IMR-90 (cell line): ENCODE results near the gene SH2D1B. TPM values are rescaled to one million over a fixed set of nuclear protein-coding genes. Genes with fewer than 3 reads are reported as not detected.

Experiments
- ATAC-seq: fragments of 200-7000 bp; cut with Tn5 transposase; 2 replicates; pipeline ENCODE4 v1.9.1; 2020; ENCODE audit warnings: low read depth, mild to moderate bottlenecking, moderate library complexity
- BruUV-seq: library from RNA; stranded (reverse); fragments of 400-500 nt; replicated peaks from 2 replicates; lab custom pipeline; 2021; lab: Mats Ljungman, UMichigan
- CTCF ChIA-PET: fragments of 300-600 bp; formaldehyde crosslinking; extraction: SDS; loops from one replicate; lab custom pipeline; 2021; ENCODE audit warnings: antibody characterized with exemption; lab: Yijun Ruan, JAX
- POLR2A ChIA-PET: fragments of 300-600 bp; sonication (Branson Sonifier 250); formaldehyde crosslinking; loops from one replicate; lab custom pipeline; 2022; ENCODE audit warnings: antibody characterized with exemption; ENCODE audit not compliant: unreplicated experiment; lab: Charles Lee
- DNase-seq: peaks from one replicate; pipeline ENCODE4 v3.0.0; 2013
- H2AFZ ChIP-seq: replicated peaks from 2 replicates; pipeline ENCODE3; 2013; ENCODE audit warnings: low read length, mild to moderate bottlenecking; ENCODE audit not compliant: poor library complexity
- H2AK5ac ChIP-seq: 2 replicates; pipeline ENCODE4 v1.6.1; 2013; ENCODE audit warnings: low read depth, low read length, inconsistent platforms
- H2AK9ac ChIP-seq: replicated peaks from 2 replicates; pipeline ENCODE3; 2013; ENCODE audit warnings: mild to moderate bottlenecking, low read depth, low read length, moderate library complexity; ENCODE audit not compliant: poor library complexity
- H2BK120ac ChIP-seq: 2 replicates; pipeline ENCODE4 v1.6.1; 2013; ENCODE audit warnings: low read depth, low read length, inconsistent platforms
- H2BK15ac ChIP-seq: 3 replicates; pipeline ENCODE4 v1.6.1; 2013; ENCODE audit warnings: low read depth, low read length, inconsistent platforms
- H2BK20ac ChIP-seq: 2 replicates; pipeline ENCODE4 v1.6.1; 2013; ENCODE audit warnings: low read depth, mild to moderate bottlenecking, inconsistent platforms, low read length, moderate library complexity
- H2BK5ac ChIP-seq: 2 replicates; pipeline ENCODE4 v1.6.1; 2013; ENCODE audit warnings: mild to moderate bottlenecking, low read depth, low read length, inconsistent platforms; ENCODE audit not compliant: poor library complexity, severe bottlenecking
- H3K14ac ChIP-seq: replicated peaks from 2 replicates; pipeline ENCODE4 v1.6.1; 2013; ENCODE audit warnings: low read depth, low read length, inconsistent platforms
- H3K18ac ChIP-seq: 2 replicates; pipeline ENCODE4 v1.6.1; 2013; ENCODE audit warnings: low read depth, low read length, control low read depth
- H3K23ac ChIP-seq: 2 replicates; pipeline ENCODE4 v1.6.1; 2013; ENCODE audit warnings: low read depth, low read length, inconsistent platforms
- H3K27ac ChIP-seq: 2 replicates; pipeline ENCODE4 v1.5.1; 2013; ENCODE audit warnings: mild to moderate bottlenecking, control low read depth, low read length; ENCODE audit not compliant: insufficient read depth
- H3K27me3 ChIP-seq: 2 replicates; pipeline ENCODE4 v1.6.1; 2013; ENCODE audit warnings: low read length; ENCODE audit not compliant: control insufficient read depth, insufficient read depth
- H3K36me3 ChIP-seq: 2 replicates; pipeline ENCODE4 v1.6.1; 2013; ENCODE audit warnings: low read length, mixed read lengths; ENCODE audit not compliant: control insufficient read depth, insufficient read depth
- H3K4ac ChIP-seq: 2 replicates; pipeline ENCODE4 v1.6.1; 2013; ENCODE audit warnings: low read depth, low read length, inconsistent platforms
- H3K4me1 ChIP-seq: 2 replicates; pipeline ENCODE4 v1.6.1; 2013; ENCODE audit warnings: low read length, mixed read lengths; ENCODE audit not compliant: control insufficient read depth, insufficient read depth
- H3K4me2 ChIP-seq: 2 replicates; pipeline ENCODE4 v1.6.1; 2013; ENCODE audit warnings: low read depth, mild to moderate bottlenecking, control low read depth, low read length, moderate library complexity
- H3K4me3 ChIP-seq: 2 replicates; pipeline ENCODE4 v1.5.1; 2013; ENCODE audit warnings: low read depth, mild to moderate bottlenecking, control low read depth, low read length, moderate library complexity; ENCODE audit not compliant: insufficient read depth
- H3K56ac ChIP-seq: 2 replicates; pipeline ENCODE4 v1.6.1; 2013; ENCODE audit warnings: low read length, inconsistent platforms; ENCODE audit not compliant: insufficient read depth; ENCODE audit errors: extremely low read depth
- H3K79me1 ChIP-seq, 2 experiments: 2 replicates each; pipeline ENCODE4 v1.6.1; 2013; ENCODE audit warnings: low read length in 2 of 2, inconsistent platforms in 1 of 2, low read depth in 1 of 2
- H3K9ac ChIP-seq: 2 replicates; pipeline ENCODE4 v1.6.1; 2013; ENCODE audit warnings: low read depth, low read length, control low read depth
- H3K9me1 ChIP-seq: 2 replicates; pipeline ENCODE4 v1.6.1; 2013; ENCODE audit warnings: low read length, inconsistent platforms; ENCODE audit not compliant: insufficient read depth
- H3K9me3 ChIP-seq: 2 replicates; pipeline ENCODE4 v1.6.1; 2013; ENCODE audit warnings: low read length; ENCODE audit not compliant: control insufficient read depth, insufficient read depth
- H4K20me1 ChIP-seq: 2 replicates; pipeline ENCODE4 v1.6.1; 2013; ENCODE audit warnings: low read length, inconsistent platforms; ENCODE audit not compliant: insufficient read depth
- H4K5ac ChIP-seq: 2 replicates; pipeline ENCODE4 v1.6.1; 2013; ENCODE audit warnings: mild to moderate bottlenecking, low read depth, low read length, control low read depth
- H4K8ac ChIP-seq, 2 experiments: 2 replicates each; pipeline ENCODE4 v1.6.1; 2013; ENCODE audit warnings: low read depth in 2 of 2, low read length in 2 of 2, control low read depth in 1 of 2, inconsistent platforms in 1 of 2
- H4K91ac ChIP-seq: 2 replicates; pipeline ENCODE4 v1.6.1; 2013; ENCODE audit warnings: low read depth, low read length, inconsistent platforms; ENCODE audit not compliant: insufficient read depth
- BHLHE40 ChIP-seq: fragments of 150-350 bp; IDR thresholded peaks from 2 replicates; pipeline ENCODE4 v1.6.1; 2016; ENCODE audit warnings: mild to moderate bottlenecking, low read depth, low read length
- CEBPB ChIP-seq: IDR thresholded peaks from 2 replicates; pipeline ENCODE4 v1.6.1; 2012; ENCODE audit warnings: low read depth, low read length, improper control_type of control experiment
- CHD1 ChIP-seq: IDR thresholded peaks from 2 replicates; pipeline ENCODE4 v1.6.1; 2012; ENCODE audit warnings: low read depth, low read length, improper control_type of control experiment
- CTCF ChIP-seq: conservative IDR thresholded peaks from 2 replicates; pipeline ENCODE4 v1.5.1; 2012; ENCODE audit warnings: mild to moderate bottlenecking, low read depth, low read length, improper control_type of control experiment
- ELK1 ChIP-seq: fragments of 150-350 bp; IDR thresholded peaks from 2 replicates; pipeline ENCODE4 v1.6.1; 2016; ENCODE audit warnings: low read depth, mild to moderate bottlenecking, low read length, moderate library complexity, borderline replicate concordance
- FOS ChIP-seq: fragments of 150-350 bp; IDR thresholded peaks from 2 replicates; pipeline ENCODE4 v1.6.1; 2016; ENCODE audit warnings: low read depth, low read length
- MAFK ChIP-seq: IDR thresholded peaks from 2 replicates; pipeline ENCODE4 v1.6.1; 2012; ENCODE audit warnings: low read depth, low read length, improper control_type of control experiment
- MAZ ChIP-seq: IDR thresholded peaks from 2 replicates; pipeline ENCODE4 v1.6.1; 2012; ENCODE audit warnings: low read depth, mild to moderate bottlenecking, low read length, improper control_type of control experiment, moderate library complexity, borderline replicate concordance
- MXI1 ChIP-seq: IDR thresholded peaks from 2 replicates; pipeline ENCODE4 v1.6.1; 2012; ENCODE audit warnings: low read depth, mild to moderate bottlenecking, low read length, moderate library complexity, borderline replicate concordance
- NFE2L2 ChIP-seq: fragments of 150-350 bp; IDR thresholded peaks from 2 replicates; pipeline ENCODE4 v1.6.1; 2016; ENCODE audit warnings: low read depth, mild to moderate bottlenecking, low read length
- POLR2A ChIP-seq: IDR thresholded peaks from 2 replicates; pipeline ENCODE4 v1.6.1; 2012; ENCODE audit warnings: mild to moderate bottlenecking, low read depth, low read length
- RAD21 ChIP-seq: IDR thresholded peaks from 2 replicates; pipeline ENCODE4 v1.6.1; 2012; ENCODE audit warnings: low read length, improper control_type of control experiment
- RCOR1 ChIP-seq: IDR thresholded peaks from 2 replicates; pipeline ENCODE4 v1.6.1; 2012; ENCODE audit warnings: mild to moderate bottlenecking, low read length, improper control_type of control experiment; ENCODE audit not compliant: insufficient replicate concordance
- RFX5 ChIP-seq: IDR thresholded peaks from 2 replicates; pipeline ENCODE4 v1.8.0; 2012; ENCODE audit warnings: low read depth, mild to moderate bottlenecking, low read length, moderate library complexity
- SMC3 ChIP-seq: fragments of 150-350 bp; IDR thresholded peaks from 2 replicates; pipeline ENCODE4 v1.6.1; 2016; ENCODE audit warnings: low read depth, mild to moderate bottlenecking, antibody characterized with exemption, low read length, moderate library complexity
- USF2 ChIP-seq: fragments of 150-350 bp; IDR thresholded peaks from 2 replicates; pipeline ENCODE4 v1.6.1; 2017; ENCODE audit warnings: mild to moderate bottlenecking, antibody characterized with exemption, low read length, low read depth
- whole genome bisulfite sequencing, 2 experiments: methylation state at CpG; one replicate each; pipeline versions ENCODE4 v1.1.5 to v1.1.7; 2013; ENCODE audit warnings: missing lambda C conversion rate in 2 of 2; ENCODE audit not compliant: insufficient read length in 1 of 2; ENCODE audit errors: extremely low coverage in 2 of 2; 5-methylcytosine and 5-hydroxymethylcytosine counted together
- dilution Hi-C: fragments of 300-500 bp; cut with HindIII; formaldehyde crosslinking; loops from one replicate; pipeline ENCODE4 v1.14.3; 2018; ENCODE audit warnings: low sequenced_read_pairs; ENCODE audit not compliant: unreplicated experiment
- in situ Hi-C: fragments of 300-500 bp; cut with MboI; formaldehyde crosslinking; loops from 3 replicates; pipeline ENCODE4 v1.14.3; 2019; ENCODE audit warnings: low sequenced_read_pairs, inconsistent platforms, mixed read lengths
- intact Hi-C: fragments of 100-400 bp; cut with micrococcal nuclease; formaldehyde crosslinking; loops from 2 replicates; pipeline ENCODE4 v1.10.0; 2022
- polyA plus RNA-seq, 3 experiments: library from polyadenylated mRNA; depleted of rRNA; stranded (reverse); fragments of >200 nt; gene quantifications; 2 replicates each; pipeline ENCODE4 v1.2.3, GENCODE V29; 2012; ENCODE audit warnings: low replicate concordance in 1 of 3
- total RNA-seq: library from RNA; depleted of rRNA; stranded (reverse); fragments of >200 nt; gene quantifications from 2 replicates; pipeline ENCODE4 v1.2.3, GENCODE V29; 2012

SH2D1B gene
- total and polyA plus RNA-seq, 2 of the 4 experiments (the other 2 are of a cell fraction): 0.03 to 0.18 TPM

- no peak overlapping the region for H3K27ac ChIP-seq
- H3K36me3 ChIP-seq: no peaks in the 10 kb centered on the region
- WGBS, 2 experiments: 87% methylated on average over 4 of the region's 9 CpGs; no CpG with 5 or more reads in 1 of the 2 experiments
- H3K23ac ChIP-seq: no peak overlapping the region
- no peak overlapping the region for H2AK9ac ChIP-seq
- ChIA-PET POLR2A (no interaction called here), CTCF (interaction anchor here (3.9 kb wide), 1 partner anchor 334 kb away, joined by 18 read pairs; no protein-coding TSS in a partner anchor)
- no peak overlapping the region for H2BK20ac ChIP-seq
- no peak overlapping the region for H4K8ac ChIP-seq
- no peak overlapping the region for H2AK5ac ChIP-seq
- intact Hi-C loops: loop anchor here (5.0 to 10.0 kb wide), 2 partner anchors 113 to 595 kb away; no protein-coding TSS in a partner anchor
- no peak overlapping the region for H2BK120ac ChIP-seq
- no peak overlapping the region for H3K9ac ChIP-seq
- H3K4me1 ChIP-seq: no peaks in the 10 kb centered on the region
- no peaks in the 10 kb centered on the region for H4K20me1 ChIP-seq
- in situ Hi-C loops: loop anchor here (5.0 to 25.0 kb wide), 2 partner anchors 333 to 603 kb away; no protein-coding TSS in a partner anchor
- H4K5ac ChIP-seq: no peak overlapping the region
- H2BK5ac ChIP-seq: no peak overlapping the region
- peaks cover 26% of the 10 kb centered on the region for H3K27me3 ChIP-seq
- no TSS peak for BruUV-seq
- H3K79me1 ChIP-seq: no peaks in the 10 kb centered on the region
- H3K4me3 ChIP-seq: no peak overlapping the region
- H3K18ac ChIP-seq: no peak overlapping the region
- no peak for DNase-seq
- no peak overlapping the region for H3K56ac ChIP-seq
- no peak overlapping the region for H3K4me2 ChIP-seq
- TF ChIP-seq CTCF (no peak), NFE2L2 (no peak), POLR2A (no peak), RCOR1 (no peak), CEBPB (no peak), RFX5 (no peak), ELK1 (no peak), RAD21 (no peak), MAZ (no peak), FOS (no peak), MXI1 (no peak), SMC3 (no peak), USF2 (no peak), CHD1 (no peak), MAFK (no peak), BHLHE40 (no peak)
- H3K14ac ChIP-seq: no peak overlapping the region
- H2BK15ac ChIP-seq: no peak overlapping the region
- H3K4ac ChIP-seq: no peak overlapping the region
- no peak for ATAC-seq
- H4K91ac ChIP-seq: no peak overlapping the region
- H2AFZ ChIP-seq: no peak overlapping the region
- no peaks in the 10 kb centered on the region for H3K9me3 ChIP-seq
- no peaks in the 10 kb centered on the region for H3K9me1 ChIP-seq
- dilution Hi-C loops: no loop called here
Observed at GRCh38 chr1:162389971-162390370, 22.0 kb downstream of the SH2D1B start.
